PC-9 (cell line): Measurements from ENCODE around the gene TMEM163.

ENCODE experiments used
- EZH2 ChIP-seq: fragments of 200-600 bp; sonication (generic); IDR thresholded peaks from 2 replicates; pipeline ENCODE4 v1.8.0; 2017; ENCODE audit warnings: antibody characterized with exemption, low read depth
- TF ChIP-seq, protein P1 (sequence below): fragments of 200-600 bp; sonication (generic); conservative IDR thresholded peaks from 2 replicates; pipeline ENCODE4 v1.6.1; 2017; ENCODE audit warnings: mixed run types, antibody characterized with exemption, mild to moderate bottlenecking, moderate library complexity

- TF ChIP-seq, protein P1, sequence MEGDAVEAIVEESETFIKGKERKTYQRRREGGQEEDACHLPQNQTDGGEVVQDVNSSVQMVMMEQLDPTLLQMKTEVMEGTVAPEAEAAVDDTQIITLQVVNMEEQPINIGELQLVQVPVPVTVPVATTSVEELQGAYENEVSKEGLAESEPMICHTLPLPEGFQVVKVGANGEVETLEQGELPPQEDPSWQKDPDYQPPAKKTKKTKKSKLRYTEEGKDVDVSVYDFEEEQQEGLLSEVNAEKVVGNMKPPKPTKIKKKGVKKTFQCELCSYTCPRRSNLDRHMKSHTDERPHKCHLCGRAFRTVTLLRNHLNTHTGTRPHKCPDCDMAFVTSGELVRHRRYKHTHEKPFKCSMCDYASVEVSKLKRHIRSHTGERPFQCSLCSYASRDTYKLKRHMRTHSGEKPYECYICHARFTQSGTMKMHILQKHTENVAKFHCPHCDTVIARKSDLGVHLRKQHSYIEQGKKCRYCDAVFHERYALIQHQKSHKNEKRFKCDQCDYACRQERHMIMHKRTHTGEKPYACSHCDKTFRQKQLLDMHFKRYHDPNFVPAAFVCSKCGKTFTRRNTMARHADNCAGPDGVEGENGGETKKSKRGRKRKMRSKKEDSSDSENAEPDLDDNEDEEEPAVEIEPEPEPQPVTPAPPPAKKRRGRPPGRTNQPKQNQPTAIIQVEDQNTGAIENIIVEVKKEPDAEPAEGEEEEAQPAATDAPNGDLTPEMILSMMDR, result no peak
- TF ChIP-seq EZH2, result no peak
Observed at GRCh38 chr2:134458473-134458853, 260.3 kb downstream of the TMEM163 start.
